ENCODE results near the gene NF1.

DNA sequence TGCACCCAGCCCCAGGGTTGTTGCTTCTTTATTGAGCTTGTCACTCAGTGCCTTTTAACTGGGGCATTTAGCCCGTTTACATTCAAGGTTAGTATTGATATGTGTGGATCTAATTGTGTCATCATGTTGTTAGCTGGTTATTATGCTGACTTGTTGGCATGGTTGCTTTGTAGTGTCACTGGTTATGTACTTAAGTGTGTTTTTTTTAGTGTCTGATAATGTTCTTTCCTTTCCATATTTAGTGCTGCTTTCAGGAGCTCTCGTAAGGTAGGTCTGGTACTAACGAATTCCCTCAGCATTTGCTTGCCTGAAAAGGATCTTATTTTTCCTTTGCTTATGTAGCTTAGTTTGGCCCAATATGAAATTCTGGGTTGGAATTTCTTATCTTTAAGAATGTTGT lies 33.5 kb downstream of the NF1 start:
- TF ChIP-seq, protein P1, sequence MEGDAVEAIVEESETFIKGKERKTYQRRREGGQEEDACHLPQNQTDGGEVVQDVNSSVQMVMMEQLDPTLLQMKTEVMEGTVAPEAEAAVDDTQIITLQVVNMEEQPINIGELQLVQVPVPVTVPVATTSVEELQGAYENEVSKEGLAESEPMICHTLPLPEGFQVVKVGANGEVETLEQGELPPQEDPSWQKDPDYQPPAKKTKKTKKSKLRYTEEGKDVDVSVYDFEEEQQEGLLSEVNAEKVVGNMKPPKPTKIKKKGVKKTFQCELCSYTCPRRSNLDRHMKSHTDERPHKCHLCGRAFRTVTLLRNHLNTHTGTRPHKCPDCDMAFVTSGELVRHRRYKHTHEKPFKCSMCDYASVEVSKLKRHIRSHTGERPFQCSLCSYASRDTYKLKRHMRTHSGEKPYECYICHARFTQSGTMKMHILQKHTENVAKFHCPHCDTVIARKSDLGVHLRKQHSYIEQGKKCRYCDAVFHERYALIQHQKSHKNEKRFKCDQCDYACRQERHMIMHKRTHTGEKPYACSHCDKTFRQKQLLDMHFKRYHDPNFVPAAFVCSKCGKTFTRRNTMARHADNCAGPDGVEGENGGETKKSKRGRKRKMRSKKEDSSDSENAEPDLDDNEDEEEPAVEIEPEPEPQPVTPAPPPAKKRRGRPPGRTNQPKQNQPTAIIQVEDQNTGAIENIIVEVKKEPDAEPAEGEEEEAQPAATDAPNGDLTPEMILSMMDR (IDR thresholded peaks at IDR 0.05), result no peak
- no peak for TF ChIP-seq POLR2A (IDR thresholded peaks at IDR 0.05)

Measured in testis (tissue), 2 donors.